Keratinocyte (primary cell): ENCODE results near the gene SIGLEC9. TPM values are rescaled to one million over a fixed set of nuclear protein-coding genes. Genes with fewer than 3 reads are reported as not detected.

Experiments
- DNase-seq: peaks from one replicate; pipeline ENCODE4 v3.0.0-alpha.2; 2011; ENCODE audit warnings: low read depth, missing footprints, low spot score
- FAIRE-seq: peaks from 2 replicates; lab custom pipeline; 2011; peaks lifted over from hg19 to GRCh38; lab: Jason Lieb, UNC
- H2AFZ ChIP-seq: 2 replicates; pipeline ENCODE4 v1.6.0; 2012; ENCODE audit warnings: low read length, control low read depth, inconsistent platforms; ENCODE audit not compliant: control insufficient read depth
- H3K27ac ChIP-seq: 2 replicates; pipeline ENCODE4 v1.5.1; 2011; ENCODE audit warnings: low read length; ENCODE audit not compliant: control insufficient read depth, insufficient read depth
- H3K27me3 ChIP-seq: 3 replicates; pipeline ENCODE4 v1.6.0; 2011; ENCODE audit warnings: low read length; ENCODE audit not compliant: control insufficient read depth, insufficient read depth; ENCODE audit errors: extremely low read depth
- H3K36me3 ChIP-seq, 2 experiments: 2 replicates in 1 of 2; 3 replicates in 1 of 2; pipeline ENCODE4 v1.5.1; 2011; ENCODE audit warnings: low read length in 2 of 2, mild to moderate bottlenecking in 1 of 2; ENCODE audit not compliant: control insufficient read depth in 2 of 2, insufficient read depth in 2 of 2; ENCODE audit errors: extremely low read depth in 1 of 2
- H3K4me1 ChIP-seq: 3 replicates; pipeline ENCODE4 v1.5.1; 2011; ENCODE audit warnings: low read length; ENCODE audit not compliant: control insufficient read depth, insufficient read depth; ENCODE audit errors: extremely low read depth
- H3K4me2 ChIP-seq: 3 replicates; pipeline ENCODE4 v1.6.0; 2011; ENCODE audit warnings: low read depth, low read length; ENCODE audit not compliant: control insufficient read depth, insufficient read depth; ENCODE audit errors: extremely low read depth
- H3K4me3 ChIP-seq, 3 experiments: fragments of 200-600 bp in 1 of 3; sonication (generic) in 1 of 3; 2 replicates in 2 of 3; 3 replicates in 1 of 3; pipeline ENCODE4 v1.5.1; 2011 to 2016; ENCODE audit warnings: low read length in 3 of 3, mild to moderate bottlenecking in 3 of 3, control low read depth in 2 of 3, inconsistent platforms in 1 of 3, low read depth in 1 of 3, mixed read lengths in 1 of 3, mixed run types in 1 of 3, moderate library complexity in 1 of 3; ENCODE audit not compliant: control insufficient read depth in 2 of 3, insufficient read depth in 2 of 3; ENCODE audit errors: extremely low read depth in 1 of 3
- H3K79me2 ChIP-seq: 2 replicates; pipeline ENCODE4 v1.6.0; 2012; ENCODE audit warnings: low read length; ENCODE audit not compliant: control insufficient read depth, insufficient read depth
- H3K9ac ChIP-seq: 3 replicates; pipeline ENCODE4 v1.6.0; 2011; ENCODE audit warnings: low read length; ENCODE audit not compliant: control insufficient read depth, insufficient read depth; ENCODE audit errors: extremely low read depth
- H3K9me1 ChIP-seq: 3 replicates; pipeline ENCODE4 v1.6.0; 2011; ENCODE audit warnings: low read length; ENCODE audit not compliant: control insufficient read depth, insufficient read depth; ENCODE audit errors: extremely low read depth
- H3K9me3 ChIP-seq: 2 replicates; pipeline ENCODE4 v1.5.1; 2012; ENCODE audit warnings: low read depth, low read length; ENCODE audit not compliant: control insufficient read depth
- H4K20me1 ChIP-seq: 3 replicates; pipeline ENCODE4 v1.6.0; 2011; ENCODE audit warnings: low read length; ENCODE audit not compliant: control insufficient read depth, insufficient read depth; ENCODE audit errors: extremely low read depth
- EZH2 ChIP-seq: IDR thresholded peaks from one replicate; pipeline ENCODE4 v1.6.1; 2012; ENCODE audit warnings: inconsistent platforms, mild to moderate bottlenecking, low read length, moderate library complexity
- dilution Hi-C: fragments of 300-500 bp; cut with MboI; formaldehyde crosslinking; loops from one replicate; pipeline ENCODE4 v1.7.0; 2020; ENCODE audit warnings: low sequenced_read_pairs; ENCODE audit not compliant: extremely low pct_ligation_motif_present
- polyA plus RNA-seq, 5 experiments: library from polyadenylated mRNA; depleted of rRNA in 3 of 5; stranded (reverse) in 3 of 5; stranded (forward) in 1 of 5; unstranded in 1 of 5; fragments of >200 nt; gene quantifications; 1 replicate in 1 of 5; 2 replicates in 3 of 5; 3 replicates in 1 of 5; pipeline versions ENCODE4 v1.2.1 to v1.2.3, GENCODE V29; 2011 to 2012; ENCODE audit warnings: missing spikeins in 2 of 5, low read depth in 1 of 5, low replicate concordance in 1 of 5
- TF ChIP-seq, protein P1 (sequence below), 3 experiments: IDR thresholded peaks in 1 of 3; conservative IDR thresholded peaks in 1 of 3; optimal IDR thresholded peaks in 1 of 3; 2 replicates in 2 of 3; 3 replicates in 1 of 3; pipeline versions ENCODE3 to v1.5.1; 2011; ENCODE audit warnings: low read length in 3 of 3, mild to moderate bottlenecking in 3 of 3, moderate library complexity in 2 of 3, control low read depth in 1 of 3, inconsistent platforms in 1 of 3; ENCODE audit not compliant: insufficient read depth in 2 of 3; ENCODE audit errors: extremely low read depth in 1 of 3

The SIGLEC9 gene
- polyA plus RNA-seq, 1 donor (not counting 4 experiments of a cell fraction or from before 2014, with no cell fraction given): not detected

- H3K9ac ChIP-seq: no peak overlapping the region
- TF ChIP-seq, protein P1, sequence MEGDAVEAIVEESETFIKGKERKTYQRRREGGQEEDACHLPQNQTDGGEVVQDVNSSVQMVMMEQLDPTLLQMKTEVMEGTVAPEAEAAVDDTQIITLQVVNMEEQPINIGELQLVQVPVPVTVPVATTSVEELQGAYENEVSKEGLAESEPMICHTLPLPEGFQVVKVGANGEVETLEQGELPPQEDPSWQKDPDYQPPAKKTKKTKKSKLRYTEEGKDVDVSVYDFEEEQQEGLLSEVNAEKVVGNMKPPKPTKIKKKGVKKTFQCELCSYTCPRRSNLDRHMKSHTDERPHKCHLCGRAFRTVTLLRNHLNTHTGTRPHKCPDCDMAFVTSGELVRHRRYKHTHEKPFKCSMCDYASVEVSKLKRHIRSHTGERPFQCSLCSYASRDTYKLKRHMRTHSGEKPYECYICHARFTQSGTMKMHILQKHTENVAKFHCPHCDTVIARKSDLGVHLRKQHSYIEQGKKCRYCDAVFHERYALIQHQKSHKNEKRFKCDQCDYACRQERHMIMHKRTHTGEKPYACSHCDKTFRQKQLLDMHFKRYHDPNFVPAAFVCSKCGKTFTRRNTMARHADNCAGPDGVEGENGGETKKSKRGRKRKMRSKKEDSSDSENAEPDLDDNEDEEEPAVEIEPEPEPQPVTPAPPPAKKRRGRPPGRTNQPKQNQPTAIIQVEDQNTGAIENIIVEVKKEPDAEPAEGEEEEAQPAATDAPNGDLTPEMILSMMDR (optimal IDR thresholded peaks at IDR 0.05 in 1 of 3, IDR thresholded peaks at IDR 0.05 in 1 of 3, conservative IDR thresholded peaks at IDR 0.05 in 1 of 3; ENCODE audit: extremely low read depth in 1 of 3, insufficient read depth in 2 of 3, low read length in 3 of 3): no peak
- no peak for TF ChIP-seq EZH2
- no peaks in the 10 kb centered on the region for H3K9me1 ChIP-seq
- no peak overlapping the region for H3K4me3 ChIP-seq
- dilution Hi-C loops: no loop called here
- H3K4me2 ChIP-seq: no peak overlapping the region
- no peaks in the 10 kb centered on the region for H3K4me1 ChIP-seq
- no peak for FAIRE-seq
- no peak overlapping the region for H2AFZ ChIP-seq
- no peaks in the 10 kb centered on the region for H4K20me1 ChIP-seq
- no peaks in the 10 kb centered on the region for H3K9me3 ChIP-seq
- H3K79me2 ChIP-seq: no peaks in the 10 kb centered on the region
- DNase-seq: no peak
- no peak overlapping the region for H3K27ac ChIP-seq
- H3K27me3 ChIP-seq: peaks cover 7% of the 10 kb centered on the region
- H3K36me3 ChIP-seq: no peaks in the 10 kb centered on the region
Measured at GRCh38 chr19:51139299-51140014, 14.8 kb downstream of the SIGLEC9 start.

DNA sequence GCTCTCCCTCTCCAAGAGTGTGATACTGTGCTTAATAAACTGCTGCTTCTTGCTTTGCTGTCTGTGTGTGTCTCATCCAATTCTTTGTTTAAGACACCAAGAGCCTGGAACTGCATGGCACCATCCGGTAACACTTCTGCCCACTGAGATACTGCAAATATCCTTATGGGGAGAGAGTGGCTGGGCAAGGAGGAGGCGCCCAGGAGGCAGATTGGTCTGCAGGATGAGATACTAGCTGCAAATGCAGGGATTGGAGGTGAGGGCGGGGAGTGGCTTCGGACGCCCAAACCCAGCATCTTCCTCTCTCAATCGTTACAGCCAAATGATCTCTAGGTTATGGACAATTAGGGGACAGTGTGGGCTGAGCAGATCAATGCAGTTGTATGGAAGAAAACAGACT lies 15.7 kb downstream of the SIGLEC9 start:
- dilution Hi-C loops: no loop called here
- DNase-seq: no peak
- Histone ChIP-seq H3K4me3 (no peak overlapping the region), H3K4me2 (no peak overlapping the region), H3K79me2 (no peaks in the 10 kb centered on the region), H3K9me3 (no peaks in the 10 kb centered on the region), H3K9me1 (no peaks in the 10 kb centered on the region), H4K20me1 (no peaks in the 10 kb centered on the region), H3K27me3 (peaks cover 7% of the 10 kb centered on the region), H2AFZ (no peak overlapping the region), H3K4me1 (no peaks in the 10 kb centered on the region), H3K9ac (no peak overlapping the region), H3K36me3 (no peaks in the 10 kb centered on the region), H3K27ac (no peak overlapping the region)
- TF ChIP-seq, protein P1 (optimal IDR thresholded peaks at IDR 0.05 in 1 of 3, IDR thresholded peaks at IDR 0.05 in 1 of 3, conservative IDR thresholded peaks at IDR 0.05 in 1 of 3; ENCODE audit: extremely low read depth in 1 of 3, insufficient read depth in 2 of 3, low read length in 3 of 3): no peak
- no peak for TF ChIP-seq EZH2
- no peak for FAIRE-seq
